ENCODE measurements around the gene PBRM1. TPM values are rescaled to one million over a fixed set of nuclear protein-coding genes. Genes with fewer than 3 reads are reported as not detected.

PBRM1 gene
- total RNA-seq, 1 donor from 2014 or later, result 131 TPM

- H3K9me3 Mint-ChIP-seq (ENCODE audit: low read depth), result no peaks in the 10 kb centered on the region
- no peak overlapping the region for H3K4me3 Mint-ChIP-seq (ENCODE audit: low read depth)
- no peaks in the 10 kb centered on the region for H3K4me1 Mint-ChIP-seq (ENCODE audit: low read depth)
- H3K36me3 Mint-ChIP-seq (ENCODE audit: insufficient read depth), result peaks cover 19% of the 10 kb centered on the region
- no peaks in the 10 kb centered on the region for H3K27me3 Mint-ChIP-seq
- TF ChIP-seq CTCF (IDR thresholded peaks at IDR 0.05; ENCODE audit: unreplicated experiment), result no peak
- DNase-seq (ENCODE audit: low spot score, unreplicated experiment), result no peak
- H3K27ac Mint-ChIP-seq, result no peak overlapping the region
Measured at GRCh38 chr3:52697632-52697965, 11.9 kb upstream of the PBRM1 start.

GRCh38 chr3:52696830-52697631 lies 11.3 kb upstream of the PBRM1 start:
- no peaks in the 10 kb centered on the region for H3K27me3 Mint-ChIP-seq
- H3K27ac Mint-ChIP-seq, result no peak overlapping the region
- peaks cover 19% of the 10 kb centered on the region for H3K36me3 Mint-ChIP-seq (ENCODE audit: insufficient read depth)
- no peaks in the 10 kb centered on the region for H3K4me1 Mint-ChIP-seq (ENCODE audit: low read depth)
- H3K4me3 Mint-ChIP-seq (ENCODE audit: low read depth), result no peak overlapping the region
- no peaks in the 10 kb centered on the region for H3K9me3 Mint-ChIP-seq (ENCODE audit: low read depth)
- DNase-seq (ENCODE audit: low spot score, unreplicated experiment), result no peak
- TF ChIP-seq CTCF (IDR thresholded peaks at IDR 0.05; ENCODE audit: unreplicated experiment), result no peak

- DNase-seq (ENCODE audit: low spot score, unreplicated experiment), result no peak
- Mint-ChIP-seq H3K4me1 (ENCODE audit: low read depth) (no peaks in the 10 kb centered on the region), H3K4me3 (ENCODE audit: low read depth) (no peak overlapping the region), H3K27ac (no peak overlapping the region), H3K27me3 (no peaks in the 10 kb centered on the region), H3K36me3 (ENCODE audit: insufficient read depth) (peaks cover 19% of the 10 kb centered on the region), H3K9me3 (ENCODE audit: low read depth) (no peaks in the 10 kb centered on the region)
- no peak for TF ChIP-seq CTCF (IDR thresholded peaks at IDR 0.05; ENCODE audit: unreplicated experiment)
Measured at GRCh38 chr3:52695798-52696671, 10.3 kb upstream of the PBRM1 start.

- Mint-ChIP-seq H3K36me3 (ENCODE audit: insufficient read depth) (peaks cover 24% of the 10 kb centered on the region), H3K9me3 (ENCODE audit: low read depth) (no peaks in the 10 kb centered on the region), H3K27me3 (no peaks in the 10 kb centered on the region), H3K27ac (no peak overlapping the region), H3K4me1 (ENCODE audit: low read depth) (no peaks in the 10 kb centered on the region), H3K4me3 (ENCODE audit: low read depth) (no peak overlapping the region)
- no peak for DNase-seq (ENCODE audit: low spot score, unreplicated experiment)
- TF ChIP-seq CTCF (IDR thresholded peaks at IDR 0.05; ENCODE audit: unreplicated experiment), result no peak
Measured at GRCh38 chr3:52694528-52695189, 8.9 kb upstream of the PBRM1 start.

- no peak for DNase-seq (ENCODE audit: low spot score, unreplicated experiment)
- Mint-ChIP-seq H3K4me1 (ENCODE audit: low read depth) (peaks cover 5% of the 10 kb centered on the region), H3K36me3 (ENCODE audit: insufficient read depth) (peaks cover 36% of the 10 kb centered on the region), H3K9me3 (ENCODE audit: low read depth) (no peaks in the 10 kb centered on the region), H3K4me3 (ENCODE audit: low read depth) (no peak overlapping the region), H3K27me3 (no peaks in the 10 kb centered on the region), H3K27ac (peak overlapping the region; percentile 16)
- TF ChIP-seq CTCF (IDR thresholded peaks at IDR 0.05; ENCODE audit: unreplicated experiment), result no peak
Measured at GRCh38 chr3:52693071-52693470, 7.4 kb upstream of the PBRM1 start.

All from progenitor cell of endocrine pancreas (in vitro differentiated cells).